Prostate gland (tissue), 2 donors: Measurements from ENCODE around the gene CAMK2D.

Experiments
- POLR2A ChIP-seq: fragments of 450-650 bp; IDR thresholded peaks from one replicate; pipeline ENCODE4 v1.6.1; 2016; ENCODE audit warnings: antibody characterized with exemption, mild to moderate bottlenecking
- POLR2AphosphoS5 ChIP-seq: sonication (generic); formaldehyde crosslinking; IDR thresholded peaks from one replicate; pipeline ENCODE4 v1.6.1; 2017; ENCODE audit warnings: antibody characterized with exemption
- TF ChIP-seq, protein P1 (sequence below), 4 experiments: fragments of 200-600 bp in 2 of 4; fragments of 450-650 bp in 2 of 4; sonication (generic) in 2 of 4; IDR thresholded peaks; 1 replicate in 3 of 4; 2 replicates in 1 of 4; pipeline ENCODE4 v1.5.1; 2016 to 2019; ENCODE audit warnings: antibody characterized with exemption in 4 of 4, mild to moderate bottlenecking in 2 of 4, moderate library complexity in 2 of 4

DNA sequence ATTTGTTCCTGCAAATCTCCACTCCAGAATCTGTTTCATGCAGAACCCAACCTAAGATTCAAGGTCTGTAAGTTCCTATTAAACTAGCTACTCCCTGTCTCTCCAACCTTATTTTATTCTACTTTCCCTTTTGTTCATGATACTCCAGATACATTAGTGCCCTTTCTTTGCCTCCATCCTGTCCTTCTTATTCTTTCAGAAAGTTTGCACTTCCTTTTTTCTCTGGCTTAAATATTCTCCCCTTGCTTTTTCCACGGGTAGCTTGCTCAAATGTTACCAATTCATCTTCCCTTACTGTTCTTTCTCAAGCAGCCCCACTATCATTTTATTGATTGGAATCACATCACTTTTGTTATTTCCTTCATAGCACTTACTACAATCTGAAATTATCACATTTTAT is 72.1 kb downstream of the CAMK2D start:
- TF ChIP-seq, protein P1, sequence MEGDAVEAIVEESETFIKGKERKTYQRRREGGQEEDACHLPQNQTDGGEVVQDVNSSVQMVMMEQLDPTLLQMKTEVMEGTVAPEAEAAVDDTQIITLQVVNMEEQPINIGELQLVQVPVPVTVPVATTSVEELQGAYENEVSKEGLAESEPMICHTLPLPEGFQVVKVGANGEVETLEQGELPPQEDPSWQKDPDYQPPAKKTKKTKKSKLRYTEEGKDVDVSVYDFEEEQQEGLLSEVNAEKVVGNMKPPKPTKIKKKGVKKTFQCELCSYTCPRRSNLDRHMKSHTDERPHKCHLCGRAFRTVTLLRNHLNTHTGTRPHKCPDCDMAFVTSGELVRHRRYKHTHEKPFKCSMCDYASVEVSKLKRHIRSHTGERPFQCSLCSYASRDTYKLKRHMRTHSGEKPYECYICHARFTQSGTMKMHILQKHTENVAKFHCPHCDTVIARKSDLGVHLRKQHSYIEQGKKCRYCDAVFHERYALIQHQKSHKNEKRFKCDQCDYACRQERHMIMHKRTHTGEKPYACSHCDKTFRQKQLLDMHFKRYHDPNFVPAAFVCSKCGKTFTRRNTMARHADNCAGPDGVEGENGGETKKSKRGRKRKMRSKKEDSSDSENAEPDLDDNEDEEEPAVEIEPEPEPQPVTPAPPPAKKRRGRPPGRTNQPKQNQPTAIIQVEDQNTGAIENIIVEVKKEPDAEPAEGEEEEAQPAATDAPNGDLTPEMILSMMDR (IDR thresholded peaks at IDR 0.05), result no peak
- TF ChIP-seq POLR2AphosphoS5 (no peak), POLR2A (no peak)
